A549 (cell line): ENCODE results near the gene CHST11. TPM values are rescaled to one million over a fixed set of nuclear protein-coding genes. Genes with fewer than 3 reads are reported as not detected.
A peak's percentile ranks its signal among the peaks of the same experiment; 100 is the strongest.

Source experiments
- ATAC-seq, 2 experiments: fragments of 200-7000 bp in 1 of 2; fragments of >200 bp in 1 of 2; cut with Nextera tagmentation in 1 of 2; cut with Tn5 transposase in 1 of 2; 3 replicates each; pipeline versions ENCODE4 v1.8.0 to v1.9.1; 2018 to 2020; ENCODE audit warnings: mild to moderate bottlenecking in 1 of 2, moderate library complexity in 1 of 2
- CTCF ChIA-PET: fragments of 300-600 bp; sonication (Branson Sonifier 250); formaldehyde crosslinking; extraction: SDS; loops from one replicate; lab custom pipeline; 2021; ENCODE audit warnings: antibody characterized with exemption, inconsistent platforms; lab: Yijun Ruan, JAX
- POLR2A ChIA-PET: fragments of 350-600 bp; formaldehyde crosslinking; extraction: SDS; loops from one replicate; lab custom pipeline; 2021; ENCODE audit warnings: antibody characterized with exemption, inconsistent platforms; lab: Yijun Ruan, JAX
- DNase-seq, 2 experiments: peaks; one replicate each; pipeline versions ENCODE4 v3.0.0 to v3.0.0-alpha.2; 2011 to 2016; ENCODE audit warnings: low read depth in 1 of 2, low spot score in 1 of 2
- FAIRE-seq: peaks from 2 replicates; lab custom pipeline; 2011; peaks lifted over from hg19 to GRCh38; lab: Jason Lieb, UNC
- H3K27ac ChIP-seq, 2 experiments: fragments of >200 bp; sonication (Bioruptor Twin); formaldehyde crosslinking; 3 replicates each; pipeline ENCODE4 v1.5.1; 2016 to 2017
- H3K4me1 ChIP-seq: fragments of >200 bp; sonication (Bioruptor Twin); formaldehyde crosslinking; 3 replicates; pipeline ENCODE4 v1.6.1; 2016
- H3K4me2 ChIP-seq: fragments of >200 bp; sonication (Bioruptor Twin); formaldehyde crosslinking; 3 replicates; pipeline ENCODE4 v1.6.1; 2016
- H3K4me3 ChIP-seq: fragments of >200 bp; sonication (Bioruptor Twin); formaldehyde crosslinking; 3 replicates; pipeline ENCODE4 v1.5.1; 2016
- H3K9me3 ChIP-seq: fragments of >200 bp; sonication (Bioruptor Twin); formaldehyde crosslinking; 3 replicates; pipeline ENCODE4 v1.6.1; 2016
- BHLHE40 ChIP-seq: IDR thresholded peaks from 2 replicates; pipeline ENCODE4 v1.6.1; 2012; ENCODE audit warnings: low read depth, low read length, inconsistent platforms
- CBX8 ChIP-seq: fragments of 200-600 bp; sonication (generic); IDR thresholded peaks from 2 replicates; pipeline ENCODE4 v1.6.1; 2016
- CEBPB ChIP-seq, 2 experiments: fragments of >200 bp in 1 of 2; sonication (Bioruptor Twin) in 1 of 2; formaldehyde crosslinking in 1 of 2; IDR thresholded peaks; 2 replicates each; pipeline ENCODE4 v1.6.1; 2012 to 2016
- CHD2 ChIP-seq: fragments of 150-350 bp; IDR thresholded peaks from 2 replicates; pipeline ENCODE4 v1.6.1; 2014; ENCODE audit warnings: low read length; ENCODE audit not compliant: partially characterized antibody
- CHD4 ChIP-seq: fragments of 200-600 bp; sonication (generic); IDR thresholded peaks from 2 replicates; pipeline ENCODE4 v1.6.1; 2016; ENCODE audit warnings: antibody characterized with exemption, mild to moderate bottlenecking, borderline replicate concordance
- EHF ChIP-seq: fragments of 250-450 bp; sonication (Bioruptor Pico); IDR thresholded peaks from 2 replicates; pipeline ENCODE4 v1.5.0; 2020; ENCODE audit warnings: mild to moderate bottlenecking
- EHMT2 ChIP-seq: fragments of 200-600 bp; sonication (generic); IDR thresholded peaks from 2 replicates; pipeline ENCODE4 v1.6.1; 2016; ENCODE audit warnings: antibody characterized with exemption, low read depth, mild to moderate bottlenecking, moderate library complexity
- EP300 ChIP-seq, 2 experiments: fragments of >200 bp; sonication (Bioruptor Twin); formaldehyde crosslinking; IDR thresholded peaks; 2 replicates in 1 of 2; 3 replicates in 1 of 2; pipeline ENCODE4 v1.6.1; 2016 to 2017
- FOSB ChIP-seq: fragments of 250-450 bp; sonication (Bioruptor Pico); IDR thresholded peaks from 2 replicates; pipeline ENCODE4 v1.5.0; 2020; ENCODE audit warnings: mild to moderate bottlenecking, moderate library complexity
- FOSL2 ChIP-seq, 2 experiments: fragments of 450-650 bp in 1 of 2; fragments of >200 bp in 1 of 2; sonication (Bioruptor Twin) in 1 of 2; formaldehyde crosslinking; IDR thresholded peaks; 2 replicates each; pipeline versions ENCODE4 v1.5.0 to v1.6.1; 2016 to 2020; ENCODE audit warnings: mild to moderate bottlenecking in 1 of 2, moderate library complexity in 1 of 2
- HES2 ChIP-seq: fragments of >200 bp; sonication (Bioruptor Twin); formaldehyde crosslinking; IDR thresholded peaks from 2 replicates; pipeline ENCODE4 v1.6.1; 2016
- HEYL ChIP-seq: fragments of 250-450 bp; sonication (Bioruptor Pico); IDR thresholded peaks from 2 replicates; pipeline ENCODE4 v1.8.0; 2021; ENCODE audit warnings: mild to moderate bottlenecking, moderate library complexity
- HOXA7 ChIP-seq: fragments of 250-450 bp; sonication (Bioruptor Pico); IDR thresholded peaks from 2 replicates; pipeline ENCODE4 v1.5.0; 2020; ENCODE audit warnings: mild to moderate bottlenecking, moderate library complexity
- HOXB5 ChIP-seq: fragments of 250-450 bp; sonication (Bioruptor Pico); IDR thresholded peaks from 2 replicates; pipeline ENCODE4 v1.5.0; 2020; ENCODE audit warnings: mild to moderate bottlenecking, moderate library complexity
- JUN ChIP-seq, 2 experiments: fragments of >200 bp; sonication (Bioruptor Twin); formaldehyde crosslinking; IDR thresholded peaks; 2 replicates in 1 of 2; 3 replicates in 1 of 2; pipeline ENCODE4 v1.6.1; 2016 to 2017
- JUNB ChIP-seq: fragments of >200 bp; sonication (Bioruptor Twin); formaldehyde crosslinking; IDR thresholded peaks from 2 replicates; pipeline ENCODE4 v1.6.1; 2016
- KDM5A ChIP-seq: fragments of 200-600 bp; sonication (generic); IDR thresholded peaks from 2 replicates; pipeline ENCODE4 v1.6.1; 2016; ENCODE audit warnings: antibody characterized with exemption, mild to moderate bottlenecking
- MAFK ChIP-seq: fragments of 450-650 bp; IDR thresholded peaks from 2 replicates; pipeline ENCODE4 v1.6.1; 2014; ENCODE audit not compliant: partially characterized antibody
- MAZ ChIP-seq: fragments of 150-350 bp; IDR thresholded peaks from 2 replicates; pipeline ENCODE4 v1.6.1; 2014; ENCODE audit warnings: antibody characterized with exemption, low read depth, low read length, borderline replicate concordance
- NR3C1 ChIP-seq: fragments of >200 bp; sonication (Bioruptor Twin); formaldehyde crosslinking; IDR thresholded peaks from 3 replicates; pipeline ENCODE4 v1.6.1; 2017
- PBX3 ChIP-seq: IDR thresholded peaks from 2 replicates; pipeline ENCODE4 v1.6.1; 2012
- PHF8 ChIP-seq: fragments of 200-600 bp; sonication (generic); IDR thresholded peaks from 2 replicates; pipeline ENCODE4 v1.6.1; 2016; ENCODE audit warnings: low read depth, mild to moderate bottlenecking, antibody characterized with exemption, moderate library complexity, borderline replicate concordance
- POLR2A ChIP-seq: IDR thresholded peaks from 2 replicates; pipeline ENCODE4 v1.6.1; 2012; ENCODE audit warnings: mild to moderate bottlenecking, low read length
- RARB ChIP-seq: fragments of 250-450 bp; sonication (Bioruptor Pico); IDR thresholded peaks from 2 replicates; pipeline ENCODE4 v1.8.0; 2021; ENCODE audit warnings: mild to moderate bottlenecking, moderate library complexity
- SREBF2 ChIP-seq: fragments of 450-650 bp; IDR thresholded peaks from 2 replicates; pipeline ENCODE4 v1.6.1; 2014; ENCODE audit warnings: mild to moderate bottlenecking, moderate library complexity
- ZC3H11A ChIP-seq: fragments of 450-650 bp; IDR thresholded peaks from 2 replicates; pipeline ENCODE4 v1.6.1; 2014; ENCODE audit warnings: antibody characterized with exemption, mild to moderate bottlenecking
- ZFP36 ChIP-seq: fragments of 450-650 bp; IDR thresholded peaks from 2 replicates; pipeline ENCODE4 v1.6.1; 2014; ENCODE audit warnings: borderline replicate concordance; ENCODE audit not compliant: partially characterized antibody
- ZSCAN20 ChIP-seq: fragments of 250-450 bp; sonication (Bioruptor Pico); IDR thresholded peaks from 2 replicates; pipeline ENCODE4 v1.8.0; 2022; ENCODE audit warnings: mild to moderate bottlenecking, moderate library complexity
- WGBS: methylation state at CpG from one replicate; pipeline ENCODE4 v1.1.6; 2017; ENCODE audit errors: missing lambda C conversion rate; 5-methylcytosine and 5-hydroxymethylcytosine counted together
- polyA plus RNA-seq, 4 experiments: library from polyadenylated mRNA; depleted of rRNA in 3 of 4; stranded (reverse); fragments of >200 nt; fragmentation: RNase III in 1 of 4; extraction: RNeasy Plus Mini Kit Qiagen cat#74134 plus additional on column Dnase treatment in 1 of 4; gene quantifications; 2 replicates in 3 of 4; 3 replicates in 1 of 4; pipeline ENCODE4 v1.2.3, GENCODE V29; 2011 to 2017
- TF ChIP-seq, protein P1 (sequence below): fragments of 250-450 bp; sonication (Bioruptor Pico); IDR thresholded peaks from 2 replicates; pipeline ENCODE4 v1.5.0; 2020; ENCODE audit warnings: low read depth, mild to moderate bottlenecking, moderate library complexity
- TF ChIP-seq, protein P2 (sequence below): fragments of 150-350 bp; IDR thresholded peaks from 2 replicates; pipeline ENCODE4 v1.6.1; 2014; ENCODE audit warnings: low read depth, mild to moderate bottlenecking, low read length
- TF ChIP-seq, protein P3 (sequence below): fragments of 450-650 bp; IDR thresholded peaks from 2 replicates; pipeline ENCODE4 v1.6.1; 2014; ENCODE audit warnings: antibody characterized with exemption

Gene CHST11
- polyA plus RNA-seq, 2 of the 4 experiments (the other 2 are of a cell fraction) = 19.2 to 21.8 TPM

- 85% methylated on average over 4 of the region's 4 CpGs for WGBS
- ATAC-seq (no peak), FAIRE-seq (no peak), DNase-seq (no peak)
- CTCF ChIA-PET = no interaction called here
- POLR2A ChIA-PET = no interaction called here
- no peak overlapping the region for H3K27ac ChIP-seq
- H3K4me2 ChIP-seq = no peak overlapping the region
- TF ChIP-seq CHD2 (no peak), ZSCAN20 (CRISPR knock-in tag) (no peak), NR3C1 (no peak), CEBPB (IDR thresholded peaks at IDR 0.05) (no peak)
- H3K9me3 ChIP-seq = no peaks in the 10 kb centered on the region
- H3K4me3 ChIP-seq = no peak overlapping the region
- H3K4me1 ChIP-seq = no peaks in the 10 kb centered on the region
These were observed 302.0 kb downstream of the CHST11 start for GRCh38 chr12:104758771-104759170.

- POLR2A ChIA-PET = no interaction called here
- Histone ChIP-seq H3K4me1 (no peaks in the 10 kb centered on the region), H3K9me3 (no peaks in the 10 kb centered on the region), H3K4me3 (no peak overlapping the region), H3K4me2 (no peak overlapping the region), H3K27ac (no peak overlapping the region)
- WGBS = 80% methylated on average over 5 of the region's 5 CpGs
- no peak for DNase-seq
- peak; percentile 50 to 73; a peak in 5 of 6 replicates for ATAC-seq
- CTCF ChIA-PET = interaction anchor here (1.1 to 1.6 kb wide), 2 partner anchors 13 to 380 kb away, joined by 3 to 4 read pairs; no protein-coding TSS in a partner anchor
- no peak for TF ChIP-seq EP300 (IDR thresholded peaks at IDR 0.05)
- TF ChIP-seq HOXA7 (CRISPR knock-in tag) = no peak
- no peak for TF ChIP-seq ZC3H11A
- TF ChIP-seq EHF (CRISPR knock-in tag) = no peak
- TF ChIP-seq FOSB = no peak
- no peak for TF ChIP-seq ZFP36
- no peak for TF ChIP-seq RARB (CRISPR knock-in tag)
- no peak for TF ChIP-seq FOSL2 (IDR thresholded peaks at IDR 0.05)
- no peak for TF ChIP-seq FOSL2 (CRISPR knock-in tag; IDR thresholded peaks at IDR 0.05)
- TF ChIP-seq, protein P1, sequence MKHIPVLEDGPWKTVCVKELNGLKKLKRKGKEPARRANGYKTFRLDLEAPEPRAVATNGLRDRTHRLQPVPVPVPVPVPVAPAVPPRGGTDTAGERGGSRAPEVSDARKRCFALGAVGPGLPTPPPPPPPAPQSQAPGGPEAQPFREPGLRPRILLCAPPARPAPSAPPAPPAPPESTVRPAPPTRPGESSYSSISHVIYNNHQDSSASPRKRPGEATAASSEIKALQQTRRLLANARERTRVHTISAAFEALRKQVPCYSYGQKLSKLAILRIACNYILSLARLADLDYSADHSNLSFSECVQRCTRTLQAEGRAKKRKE (CRISPR knock-in tag) = no peak
- no peak for TF ChIP-seq JUN (IDR thresholded peaks at IDR 0.05)
- no peak for TF ChIP-seq SREBF2
- TF ChIP-seq, protein P2, sequence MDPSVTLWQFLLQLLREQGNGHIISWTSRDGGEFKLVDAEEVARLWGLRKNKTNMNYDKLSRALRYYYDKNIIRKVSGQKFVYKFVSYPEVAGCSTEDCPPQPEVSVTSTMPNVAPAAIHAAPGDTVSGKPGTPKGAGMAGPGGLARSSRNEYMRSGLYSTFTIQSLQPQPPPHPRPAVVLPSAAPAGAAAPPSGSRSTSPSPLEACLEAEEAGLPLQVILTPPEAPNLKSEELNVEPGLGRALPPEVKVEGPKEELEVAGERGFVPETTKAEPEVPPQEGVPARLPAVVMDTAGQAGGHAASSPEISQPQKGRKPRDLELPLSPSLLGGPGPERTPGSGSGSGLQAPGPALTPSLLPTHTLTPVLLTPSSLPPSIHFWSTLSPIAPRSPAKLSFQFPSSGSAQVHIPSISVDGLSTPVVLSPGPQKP = no peak
- no peak for TF ChIP-seq CHD4
- no peak for TF ChIP-seq POLR2A
- no peak for TF ChIP-seq KDM5A
- no peak for TF ChIP-seq HES2
- no peak for TF ChIP-seq EHMT2
- TF ChIP-seq PBX3 = no peak
- no peak for TF ChIP-seq CBX8
- TF ChIP-seq, all 56 proteins: peak for 0
- no peak for FAIRE-seq
These were observed 304.3 kb downstream of the CHST11 start for GRCh38 chr12:104761091-104761490.

GRCh38 chr12:104761611-104762010 is 304.9 kb downstream of the CHST11 start:
- FAIRE-seq (no peak), DNase-seq (no peak), ATAC-seq (no peak)
- H3K4me2 ChIP-seq = no peak overlapping the region
- 96% methylated on average over 3 of the region's 3 CpGs for WGBS
- POLR2A ChIA-PET = no interaction called here
- H3K9me3 ChIP-seq = no peaks in the 10 kb centered on the region
- CTCF ChIA-PET = interaction anchor here (1.1 to 1.6 kb wide), 2 partner anchors 14 to 380 kb away, joined by 3 to 4 read pairs; no protein-coding TSS in a partner anchor
- no peak overlapping the region for H3K4me3 ChIP-seq
- no peaks in the 10 kb centered on the region for H3K4me1 ChIP-seq
- no peak overlapping the region for H3K27ac ChIP-seq
- TF ChIP-seq MAFK (no peak), BHLHE40 (no peak), FOSL2 (IDR thresholded peaks at IDR 0.05) (no peak), FOSL2 (CRISPR knock-in tag; IDR thresholded peaks at IDR 0.05) (no peak), HEYL (CRISPR knock-in tag) (no peak), HOXB5 (CRISPR knock-in tag) (no peak), JUNB (no peak), MAZ (no peak), CHD4 (no peak), PHF8 (no peak)
- TF ChIP-seq, protein P3, sequence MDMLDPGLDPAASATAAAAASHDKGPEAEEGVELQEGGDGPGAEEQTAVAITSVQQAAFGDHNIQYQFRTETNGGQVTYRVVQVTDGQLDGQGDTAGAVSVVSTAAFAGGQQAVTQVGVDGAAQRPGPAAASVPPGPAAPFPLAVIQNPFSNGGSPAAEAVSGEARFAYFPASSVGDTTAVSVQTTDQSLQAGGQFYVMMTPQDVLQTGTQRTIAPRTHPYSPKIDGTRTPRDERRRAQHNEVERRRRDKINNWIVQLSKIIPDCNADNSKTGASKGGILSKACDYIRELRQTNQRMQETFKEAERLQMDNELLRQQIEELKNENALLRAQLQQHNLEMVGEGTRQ = no peak
